ENCODE data around the gene SLC16A5.
A peak's percentile ranks its signal among the peaks of the same experiment; 100 is the strongest.

The SLC16A5 gene

DNA sequence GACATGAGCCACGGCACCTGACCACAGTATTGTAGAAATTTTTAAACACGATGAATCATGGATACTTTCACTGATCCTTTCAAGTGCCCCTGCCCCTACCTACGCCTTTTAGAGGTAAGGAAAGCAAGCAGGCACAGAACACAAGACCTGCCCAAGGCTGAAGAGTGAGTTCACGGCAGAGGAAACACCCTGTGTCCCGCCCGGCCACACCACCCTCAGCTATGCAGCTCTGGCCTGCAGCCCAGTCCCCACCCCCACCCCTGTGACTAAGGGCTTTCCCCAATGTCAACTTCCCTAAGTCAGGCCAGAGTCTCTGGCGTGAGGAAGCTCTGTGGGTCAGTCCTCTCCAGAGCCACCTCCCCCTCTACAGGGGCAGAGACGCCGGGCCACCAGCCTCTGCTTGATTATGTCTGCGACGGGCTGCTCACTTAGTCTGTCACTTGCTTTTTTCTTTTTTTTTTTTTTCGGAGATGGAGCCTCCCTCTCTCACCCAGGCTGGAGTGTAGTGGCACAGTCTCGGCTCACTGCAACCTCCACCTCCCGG lies 8.4 kb downstream of the SLC16A5 start:
- Histone ChIP-seq H3K27me3 (ENCODE audit: control insufficient read depth in 3 of 3, insufficient read depth in 3 of 3, low read depth in 1 of 3, low read length in 3 of 3) (no peaks in the 10 kb centered on the region), H3K27ac (replicated peaks; ENCODE audit: low read length) (no peak overlapping the region), H3K4me2 (ENCODE audit: insufficient read depth, low read length, poor library complexity, severe bottlenecking) (no peak overlapping the region), H3K18ac (ENCODE audit: low read length) (no peak overlapping the region), H2BK5ac (ENCODE audit: low read length) (no peak overlapping the region), H3K9me3 (replicated peaks in 1 of 2; ENCODE audit: control insufficient read depth in 2 of 2, insufficient read depth in 1 of 2, low read depth in 1 of 2, low read length in 2 of 2) (no peaks in the 10 kb centered on the region), H2BK120ac (ENCODE audit: low read depth, low read length) (no peak overlapping the region), H3K36me3 (replicated peaks in 1 of 2; ENCODE audit: control insufficient read depth in 2 of 2, insufficient read depth in 2 of 2, low read length in 2 of 2) (peaks cover 0 to 1% of the 10 kb centered on the region in 2 donors), H3K4ac (ENCODE audit: low read length) (no peak overlapping the region), H2BK15ac (ENCODE audit: low read length) (no peak overlapping the region), H2BK12ac (ENCODE audit: low read length) (no peak overlapping the region), H3K23ac (ENCODE audit: low read depth, low read length, poor library complexity) (no peak overlapping the region), H3K4me3 (ENCODE audit: low read length in 2 of 2) (no peak overlapping the region), H2AK5ac (ENCODE audit: low read depth, low read length) (no peak overlapping the region), H4K8ac (ENCODE audit: low read depth, low read length) (peak overlapping the region; percentile 23), H3K9ac (ENCODE audit: low read depth, low read length, poor library complexity) (no peak overlapping the region), H3K4me1 (ENCODE audit: control insufficient read depth in 2 of 2, insufficient read depth in 1 of 2, low read depth in 1 of 2, low read length in 2 of 2) (peaks cover 6 to 15% of the 10 kb centered on the region in 2 donors), H2AFZ (ENCODE audit: low read length) (no peak overlapping the region), H4K91ac (ENCODE audit: low read depth, low read length, poor library complexity) (no peak overlapping the region), H3K14ac (ENCODE audit: low read length) (no peak overlapping the region), H3K79me1 (ENCODE audit: low read depth, low read length) (no peaks in the 10 kb centered on the region)
- WGBS, 2 donors (ENCODE audit: extremely low coverage in 2 of 2, insufficient read length in 2 of 2, insufficient replicate concordance in 1 of 2): no CpG with 5 or more reads among the region's 14 CpGs
- DNase-seq (ENCODE audit: low spot score): no peak

- no peak overlapping the region for H3K27ac ChIP-seq (replicated peaks; ENCODE audit: low read length)
- H3K9me3 ChIP-seq (replicated peaks in 1 of 2; ENCODE audit: control insufficient read depth in 2 of 2, insufficient read depth in 1 of 2, low read depth in 1 of 2, low read length in 2 of 2): no peaks in the 10 kb centered on the region
- H3K14ac ChIP-seq (ENCODE audit: low read length): no peak overlapping the region
- no peak overlapping the region for H4K91ac ChIP-seq (ENCODE audit: low read depth, low read length, poor library complexity)
- no peak overlapping the region for H2AFZ ChIP-seq (ENCODE audit: low read length)
- no peak overlapping the region for H2BK15ac ChIP-seq (ENCODE audit: low read length)
- peak overlapping the region; percentile 23 for H4K8ac ChIP-seq (ENCODE audit: low read depth, low read length)
- H3K23ac ChIP-seq (ENCODE audit: low read depth, low read length, poor library complexity): peak overlapping the region; percentile 80
- no peak overlapping the region for H2BK120ac ChIP-seq (ENCODE audit: low read depth, low read length)
- peaks cover 0 to 5% of the 10 kb centered on the region in 2 donors for H3K4me1 ChIP-seq (ENCODE audit: control insufficient read depth in 2 of 2, insufficient read depth in 1 of 2, low read depth in 1 of 2, low read length in 2 of 2)
- H3K27me3 ChIP-seq (ENCODE audit: control insufficient read depth in 3 of 3, insufficient read depth in 3 of 3, low read depth in 1 of 3, low read length in 3 of 3): no peaks in the 10 kb centered on the region
- WGBS, 2 donors (ENCODE audit: extremely low coverage in 2 of 2, insufficient read length in 2 of 2, insufficient replicate concordance in 1 of 2): no CpG with 5 or more reads among the region's 7 CpGs
- peak overlapping the region; percentile 75 for H2BK5ac ChIP-seq (ENCODE audit: low read length)
- no peak overlapping the region for H3K4ac ChIP-seq (ENCODE audit: low read length)
- H3K18ac ChIP-seq (ENCODE audit: low read length): no peak overlapping the region
- H3K79me1 ChIP-seq (ENCODE audit: low read depth, low read length): no peaks in the 10 kb centered on the region
- no peak overlapping the region for H2BK12ac ChIP-seq (ENCODE audit: low read length)
- no peak overlapping the region for H3K4me3 ChIP-seq (ENCODE audit: low read length in 2 of 2)
- H2AK5ac ChIP-seq (ENCODE audit: low read depth, low read length): no peak overlapping the region
- no peak for DNase-seq (ENCODE audit: low spot score)
- H3K4me2 ChIP-seq (ENCODE audit: insufficient read depth, low read length, poor library complexity, severe bottlenecking): no peak overlapping the region
- peak overlapping the region; percentile 21 for H3K9ac ChIP-seq (ENCODE audit: low read depth, low read length, poor library complexity)
- peaks cover 0 to 1% of the 10 kb centered on the region in 2 donors for H3K36me3 ChIP-seq (replicated peaks in 1 of 2; ENCODE audit: control insufficient read depth in 2 of 2, insufficient read depth in 2 of 2, low read length in 2 of 2)
These were observed 10.1 kb downstream of the SLC16A5 start for GRCh38 chr17:75097865-75098264.

GRCh38 chr17:75098861-75099260 lies 11.1 kb downstream of the SLC16A5 start:
- no peaks in the 10 kb centered on the region for H3K27me3 ChIP-seq (ENCODE audit: control insufficient read depth in 3 of 3, insufficient read depth in 3 of 3, low read depth in 1 of 3, low read length in 3 of 3)
- WGBS, 2 donors (ENCODE audit: extremely low coverage in 2 of 2, insufficient read length in 2 of 2, insufficient replicate concordance in 1 of 2): no CpG with 5 or more reads among the region's 7 CpGs
- no peak overlapping the region for H3K27ac ChIP-seq (replicated peaks; ENCODE audit: low read length)
- no peak overlapping the region for H3K14ac ChIP-seq (ENCODE audit: low read length)
- H2BK120ac ChIP-seq (ENCODE audit: low read depth, low read length): no peak overlapping the region
- no peak for DNase-seq (ENCODE audit: low spot score)
- H3K23ac ChIP-seq (ENCODE audit: low read depth, low read length, poor library complexity): peak overlapping the region; percentile 39
- H3K79me1 ChIP-seq (ENCODE audit: low read depth, low read length): no peaks in the 10 kb centered on the region
- no peak overlapping the region for H4K91ac ChIP-seq (ENCODE audit: low read depth, low read length, poor library complexity)
- H3K4me2 ChIP-seq (ENCODE audit: insufficient read depth, low read length, poor library complexity, severe bottlenecking): no peak overlapping the region
- no peak overlapping the region for H3K4me3 ChIP-seq (ENCODE audit: low read length in 2 of 2)
- no peak overlapping the region for H3K4ac ChIP-seq (ENCODE audit: low read length)
- peaks cover 0 to 1% of the 10 kb centered on the region in 2 donors for H3K36me3 ChIP-seq (replicated peaks in 1 of 2; ENCODE audit: control insufficient read depth in 2 of 2, insufficient read depth in 2 of 2, low read length in 2 of 2)
- no peak overlapping the region for H2AFZ ChIP-seq (ENCODE audit: low read length)
- no peak overlapping the region for H2BK12ac ChIP-seq (ENCODE audit: low read length)
- H3K18ac ChIP-seq (ENCODE audit: low read length): no peak overlapping the region
- peaks cover 0 to 3% of the 10 kb centered on the region in 2 donors for H3K4me1 ChIP-seq (ENCODE audit: control insufficient read depth in 2 of 2, insufficient read depth in 1 of 2, low read depth in 1 of 2, low read length in 2 of 2)
- no peak overlapping the region for H4K8ac ChIP-seq (ENCODE audit: low read depth, low read length)
- H3K9me3 ChIP-seq (replicated peaks in 1 of 2; ENCODE audit: control insufficient read depth in 2 of 2, insufficient read depth in 1 of 2, low read depth in 1 of 2, low read length in 2 of 2): no peaks in the 10 kb centered on the region
- no peak overlapping the region for H3K9ac ChIP-seq (ENCODE audit: low read depth, low read length, poor library complexity)
- no peak overlapping the region for H2AK5ac ChIP-seq (ENCODE audit: low read depth, low read length)
- no peak overlapping the region for H2BK15ac ChIP-seq (ENCODE audit: low read length)
- H2BK5ac ChIP-seq (ENCODE audit: low read length): no peak overlapping the region

GRCh38 chr17:75099881-75100595 lies 12.3 kb downstream of the SLC16A5 start:
- Histone ChIP-seq H3K4me2 (ENCODE audit: insufficient read depth, low read length, poor library complexity, severe bottlenecking) (no peak overlapping the region), H3K9me3 (replicated peaks in 1 of 2; ENCODE audit: control insufficient read depth in 2 of 2, insufficient read depth in 1 of 2, low read depth in 1 of 2, low read length in 2 of 2) (no peaks in the 10 kb centered on the region), H3K23ac (ENCODE audit: low read depth, low read length, poor library complexity) (peak overlapping the region; percentile 34), H3K36me3 (replicated peaks in 1 of 2; ENCODE audit: control insufficient read depth in 2 of 2, insufficient read depth in 2 of 2, low read length in 2 of 2) (peaks cover 0 to 1% of the 10 kb centered on the region in 2 donors), H3K4me3 (ENCODE audit: low read length in 2 of 2) (no peak overlapping the region), H4K91ac (ENCODE audit: low read depth, low read length, poor library complexity) (peak overlapping the region; percentile 38), H2AK5ac (ENCODE audit: low read depth, low read length) (peak overlapping the region; percentile 52), H3K18ac (ENCODE audit: low read length) (no peak overlapping the region), H3K79me1 (ENCODE audit: low read depth, low read length) (no peaks in the 10 kb centered on the region), H2BK120ac (ENCODE audit: low read depth, low read length) (no peak overlapping the region), H2BK12ac (ENCODE audit: low read length) (no peak overlapping the region), H3K14ac (ENCODE audit: low read length) (no peak overlapping the region), H3K27ac (replicated peaks; ENCODE audit: low read length) (no peak overlapping the region), H3K9ac (ENCODE audit: low read depth, low read length, poor library complexity) (peak overlapping the region; percentile 79), H2BK15ac (ENCODE audit: low read length) (no peak overlapping the region), H3K27me3 (ENCODE audit: control insufficient read depth in 3 of 3, insufficient read depth in 3 of 3, low read depth in 1 of 3, low read length in 3 of 3) (peaks cover 0 to 4% (median 0%) of the 10 kb centered on the region in 3 experiments), H3K4ac (ENCODE audit: low read length) (no peak overlapping the region), H4K8ac (ENCODE audit: low read depth, low read length) (no peak overlapping the region), H2BK5ac (ENCODE audit: low read length) (peak overlapping the region; percentile 44), H3K4me1 (ENCODE audit: control insufficient read depth in 2 of 2, insufficient read depth in 1 of 2, low read depth in 1 of 2, low read length in 2 of 2) (peaks cover 0 to 3% of the 10 kb centered on the region in 2 donors), H2AFZ (ENCODE audit: low read length) (no peak overlapping the region)
- no CpG with 5 or more reads among the region's 31 CpGs for WGBS, 2 donors (ENCODE audit: extremely low coverage in 2 of 2, insufficient read length in 2 of 2, insufficient replicate concordance in 1 of 2)
- no peak for DNase-seq (ENCODE audit: low spot score)

Measured in neuronal stem cell (in vitro differentiated cells).